GM19438 (cell line): ENCODE data around the gene DSTN.

Experiments
- ATAC-seq: cut with Tn5 transposase; IDR thresholded peaks from one replicate; pipeline ENCODE4 v1.9.1; 2021; ENCODE audit warnings: low read depth; ENCODE audit not compliant: unreplicated experiment

DSTN gene

GRCh38 chr20:17610566-17611289 is 40.9 kb downstream of the DSTN start:
- no peak for ATAC-seq

- no peak for ATAC-seq
These were observed 41.3 kb downstream of the DSTN start for GRCh38 chr20:17611290-17611539.

GRCh38 chr20:17611540-17612286 is 41.8 kb downstream of the DSTN start:
- no peak for ATAC-seq

- no peak for ATAC-seq
These were observed 42.6 kb downstream of the DSTN start for GRCh38 chr20:17612287-17612991.

GRCh38 chr20:17612992-17613327 is 43.1 kb downstream of the DSTN start:
- no peak for ATAC-seq

GRCh38 chr20:17613328-17614175 is 43.7 kb downstream of the DSTN start:
- ATAC-seq = no peak

GRCh38 chr20:17614176-17614811 is 44.4 kb downstream of the DSTN start:
- ATAC-seq = no peak

GRCh38 chr20:17614812-17615644 is 45.2 kb downstream of the DSTN start:
- no peak for ATAC-seq

GRCh38 chr20:17615645-17616479 is 46.0 kb downstream of the DSTN start:
- ATAC-seq = no peak

- no peak for ATAC-seq
These were observed 46.8 kb downstream of the DSTN start for GRCh38 chr20:17616480-17617211.

- no peak for ATAC-seq
These were observed 47.5 kb downstream of the DSTN start for GRCh38 chr20:17617212-17617867.

- ATAC-seq = no peak
These were observed 48.2 kb downstream of the DSTN start for GRCh38 chr20:17617868-17618672.

- ATAC-seq = no peak
These were observed 48.8 kb downstream of the DSTN start for GRCh38 chr20:17618673-17619013.

GRCh38 chr20:17619351-17620093 is 49.6 kb downstream of the DSTN start:
- ATAC-seq = no peak

- no peak for ATAC-seq
These were observed 50.7 kb downstream of the DSTN start for GRCh38 chr20:17620371-17621228.
